ENCODE results near the gene PBRM1. TPM values are rescaled to one million over a fixed set of nuclear protein-coding genes. Genes with fewer than 3 reads are reported as not detected.
"Not testable (repeated sequence)": the region's sequence is repeated elsewhere in the genome, so short reads cannot be mapped to it uniquely, and the experiment has no call there.

Gene PBRM1
- total RNA-seq, 1 donor, result 74.3 TPM

DNA sequence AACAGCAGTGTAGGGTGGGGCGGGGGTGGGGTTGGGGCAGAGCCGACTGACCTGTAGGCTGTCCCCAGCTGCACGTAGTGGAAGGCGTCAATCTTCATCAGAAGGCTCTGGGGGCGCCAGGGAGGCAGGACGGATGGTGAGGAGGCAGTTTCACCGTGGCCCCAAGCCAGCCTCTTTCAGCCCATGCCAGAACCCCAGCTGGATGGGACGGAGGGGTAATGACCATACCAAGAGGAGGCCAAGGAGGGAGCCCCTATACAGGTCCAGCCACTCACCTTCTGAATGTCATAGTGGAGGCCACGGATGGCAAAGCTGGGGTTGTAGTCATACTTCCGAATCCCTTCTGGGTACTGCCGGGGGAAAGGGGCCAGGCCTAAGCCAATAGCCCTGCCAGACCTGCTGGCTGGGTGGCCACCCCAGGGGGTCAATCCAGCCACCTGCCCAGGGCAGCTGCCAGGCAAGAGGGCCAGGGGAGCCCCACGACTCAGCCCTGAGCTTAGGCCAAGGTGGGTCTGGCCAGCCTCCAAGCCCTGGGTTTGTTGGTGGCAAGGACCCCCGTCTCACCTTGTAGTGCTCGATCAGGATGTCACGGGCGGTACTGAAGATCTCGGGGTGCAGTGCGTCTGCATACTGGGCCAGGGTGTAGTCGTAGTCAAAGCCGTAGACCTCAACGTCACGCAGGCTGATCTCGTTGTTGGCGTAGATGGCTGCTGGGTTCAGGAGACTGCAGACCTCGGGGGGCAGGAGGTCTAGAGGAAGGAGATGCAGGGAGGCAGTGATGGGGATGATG lies 156.9 kb downstream of the PBRM1 start:
- DNase-seq (ENCODE audit: low read depth), result no peak
- no peak overlapping the region for H3K4me3 ChIP-seq (ENCODE audit: low read depth, low read length)
- TF ChIP-seq, protein P1, sequence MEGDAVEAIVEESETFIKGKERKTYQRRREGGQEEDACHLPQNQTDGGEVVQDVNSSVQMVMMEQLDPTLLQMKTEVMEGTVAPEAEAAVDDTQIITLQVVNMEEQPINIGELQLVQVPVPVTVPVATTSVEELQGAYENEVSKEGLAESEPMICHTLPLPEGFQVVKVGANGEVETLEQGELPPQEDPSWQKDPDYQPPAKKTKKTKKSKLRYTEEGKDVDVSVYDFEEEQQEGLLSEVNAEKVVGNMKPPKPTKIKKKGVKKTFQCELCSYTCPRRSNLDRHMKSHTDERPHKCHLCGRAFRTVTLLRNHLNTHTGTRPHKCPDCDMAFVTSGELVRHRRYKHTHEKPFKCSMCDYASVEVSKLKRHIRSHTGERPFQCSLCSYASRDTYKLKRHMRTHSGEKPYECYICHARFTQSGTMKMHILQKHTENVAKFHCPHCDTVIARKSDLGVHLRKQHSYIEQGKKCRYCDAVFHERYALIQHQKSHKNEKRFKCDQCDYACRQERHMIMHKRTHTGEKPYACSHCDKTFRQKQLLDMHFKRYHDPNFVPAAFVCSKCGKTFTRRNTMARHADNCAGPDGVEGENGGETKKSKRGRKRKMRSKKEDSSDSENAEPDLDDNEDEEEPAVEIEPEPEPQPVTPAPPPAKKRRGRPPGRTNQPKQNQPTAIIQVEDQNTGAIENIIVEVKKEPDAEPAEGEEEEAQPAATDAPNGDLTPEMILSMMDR (IDR thresholded peaks at IDR 0.05; ENCODE audit: insufficient read depth, low read depth, low read length), result no peak

DNA sequence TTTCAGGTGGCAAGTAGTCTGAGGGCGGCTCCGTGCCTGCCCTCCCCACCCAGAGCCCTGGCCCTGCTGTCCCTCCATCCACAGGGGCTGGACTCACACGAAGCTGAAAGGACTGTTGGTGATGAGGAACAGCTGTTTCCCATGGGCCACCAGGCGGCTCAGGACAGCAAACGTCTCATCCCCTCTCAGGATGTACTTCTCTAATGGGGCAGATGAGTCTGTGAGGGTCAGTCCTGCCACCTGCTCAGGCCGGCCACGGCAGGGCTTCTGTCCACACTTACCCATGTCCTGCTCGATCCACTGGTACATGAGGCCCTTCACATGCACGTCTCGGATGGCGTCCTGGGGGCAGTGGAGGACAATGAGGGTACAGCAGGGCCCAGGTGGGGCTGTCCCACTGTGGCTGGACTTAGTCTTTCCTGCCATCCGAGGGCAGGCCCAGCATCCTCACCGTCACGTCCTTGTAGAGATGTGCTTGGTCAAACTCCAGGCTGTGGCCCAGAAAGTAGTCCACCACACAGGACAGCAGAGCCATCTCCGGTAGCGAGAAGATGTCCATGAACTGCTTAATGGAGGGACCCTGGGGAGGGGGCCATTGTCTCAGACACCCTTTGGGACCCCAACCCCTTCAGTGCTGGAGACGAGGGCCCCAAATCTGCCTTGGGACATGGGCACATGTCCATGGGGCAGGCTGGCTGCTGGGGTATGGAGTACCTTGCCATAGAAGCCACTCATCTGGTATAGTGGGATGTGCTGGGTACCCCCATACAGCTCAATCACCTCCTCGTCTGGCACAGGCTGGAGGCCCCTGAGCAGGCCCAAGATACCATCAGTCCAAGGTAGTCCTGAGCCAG lies 157.8 kb downstream of the PBRM1 start:
- H3K4me3 ChIP-seq (ENCODE audit: low read depth, low read length), result no peak overlapping the region
- no peak for DNase-seq (ENCODE audit: low read depth)
- TF ChIP-seq, protein P1 (IDR thresholded peaks at IDR 0.05; ENCODE audit: insufficient read depth, low read depth, low read length), result no peak

DNA sequence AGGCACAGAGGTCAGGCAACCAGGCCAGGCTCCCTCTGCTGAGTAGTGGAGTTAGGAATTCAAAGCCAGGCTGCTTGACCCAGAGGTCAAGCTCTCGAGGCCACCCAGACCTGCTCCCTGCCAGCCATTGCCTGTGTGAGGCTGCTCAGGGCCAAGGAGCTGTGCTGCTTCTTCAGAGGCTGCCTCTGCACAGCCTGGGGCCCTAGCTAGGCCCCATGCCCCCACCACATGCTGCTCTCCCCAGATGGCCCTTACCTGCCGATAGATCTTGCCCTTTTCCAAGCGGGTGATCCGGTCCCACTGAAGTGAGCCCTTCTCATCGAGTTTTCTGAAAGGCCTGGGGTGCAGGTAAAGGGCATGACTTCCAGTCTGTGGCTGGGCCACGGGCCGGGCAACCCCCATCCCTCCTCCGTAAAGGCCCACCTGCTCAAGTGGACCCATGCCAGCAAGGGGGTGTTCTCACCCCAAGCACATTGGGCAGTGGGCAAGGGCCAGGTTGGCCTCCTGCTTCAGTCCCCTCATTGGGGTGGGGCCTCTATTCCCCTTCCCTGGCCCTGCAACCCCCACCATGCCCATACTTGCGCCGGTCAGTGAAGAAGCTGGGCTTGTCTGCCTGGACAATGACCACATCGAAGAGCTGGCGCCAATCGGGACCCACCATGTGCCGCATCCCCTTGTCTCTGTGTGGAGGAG lies 158.5 kb downstream of the PBRM1 start:
- DNase-seq (ENCODE audit: low read depth), result peak; percentile 65
- no peak overlapping the region for H3K4me3 ChIP-seq (ENCODE audit: low read depth, low read length)
- TF ChIP-seq, protein P1 (IDR thresholded peaks at IDR 0.05; ENCODE audit: insufficient read depth, low read depth, low read length), result no peak

DNA sequence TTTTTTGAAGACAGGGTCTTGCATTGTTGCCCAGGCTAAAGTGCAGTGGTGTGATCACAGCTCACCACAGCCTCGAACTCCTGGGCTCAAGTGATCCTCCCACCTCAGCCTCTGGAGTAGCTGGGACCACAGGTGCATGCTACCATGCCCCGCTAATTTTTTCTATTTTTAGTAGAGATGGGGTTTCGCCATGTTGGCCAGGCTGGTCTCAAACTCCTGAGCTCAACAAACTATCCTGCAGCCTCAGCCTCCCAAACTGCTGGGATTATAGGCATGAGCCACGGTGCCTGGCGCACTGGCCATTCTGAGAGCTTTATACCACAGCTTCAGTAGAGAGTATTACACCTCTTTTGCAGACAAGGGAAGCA lies 159.1 kb downstream of the PBRM1 start:
- H3K4me3 ChIP-seq (ENCODE audit: low read depth, low read length); DNase-seq (ENCODE audit: low read depth): not testable (repeated sequence)

DNA sequence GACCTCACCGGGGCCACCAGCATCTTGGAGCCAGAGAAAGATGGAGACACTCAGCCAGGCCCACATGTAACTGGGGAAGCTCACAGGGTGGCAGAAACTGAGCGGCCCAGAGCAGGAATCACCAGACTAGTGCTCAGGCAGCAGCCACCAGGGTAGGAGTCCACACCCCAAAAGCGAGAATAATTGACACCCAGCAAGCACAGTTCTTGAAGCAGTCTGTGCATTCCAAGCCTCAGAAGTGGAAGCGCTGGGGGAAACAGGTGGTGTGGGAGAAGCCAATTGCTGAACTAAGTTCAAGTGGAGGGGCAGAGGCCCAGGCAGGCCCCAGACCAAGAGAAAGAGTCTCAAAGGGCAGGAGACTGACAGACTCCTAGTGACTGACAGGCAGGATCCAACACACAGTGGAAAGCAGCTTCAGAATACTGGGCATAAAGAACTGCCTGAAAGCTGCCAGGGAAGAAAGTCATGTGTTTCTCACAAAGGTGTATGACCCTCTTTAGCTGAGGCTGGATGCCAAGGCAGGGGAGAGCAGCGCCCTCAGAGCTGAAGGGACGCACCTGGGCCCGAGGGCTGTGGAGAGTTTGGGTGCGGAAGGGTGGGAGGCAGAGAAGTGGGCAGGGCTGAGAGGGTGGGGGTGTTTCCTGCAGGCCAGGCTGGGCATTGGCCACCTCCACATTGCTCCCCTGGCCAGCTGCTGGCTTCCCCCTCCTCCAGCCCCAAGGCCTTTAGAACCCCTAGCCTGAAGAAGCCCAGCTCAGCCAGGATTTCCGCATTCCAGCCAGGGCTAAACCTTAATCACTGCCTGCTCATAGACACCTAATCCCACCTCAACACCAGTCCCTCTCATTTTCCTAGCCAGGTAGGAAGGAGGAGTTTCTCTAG lies 159.8 kb downstream of the PBRM1 start:
- no peak overlapping the region for H3K4me3 ChIP-seq (ENCODE audit: low read depth, low read length)
- DNase-seq (ENCODE audit: low read depth), result no peak
- TF ChIP-seq, protein P1 (IDR thresholded peaks at IDR 0.05; ENCODE audit: insufficient read depth, low read depth, low read length), result no peak

DNA sequence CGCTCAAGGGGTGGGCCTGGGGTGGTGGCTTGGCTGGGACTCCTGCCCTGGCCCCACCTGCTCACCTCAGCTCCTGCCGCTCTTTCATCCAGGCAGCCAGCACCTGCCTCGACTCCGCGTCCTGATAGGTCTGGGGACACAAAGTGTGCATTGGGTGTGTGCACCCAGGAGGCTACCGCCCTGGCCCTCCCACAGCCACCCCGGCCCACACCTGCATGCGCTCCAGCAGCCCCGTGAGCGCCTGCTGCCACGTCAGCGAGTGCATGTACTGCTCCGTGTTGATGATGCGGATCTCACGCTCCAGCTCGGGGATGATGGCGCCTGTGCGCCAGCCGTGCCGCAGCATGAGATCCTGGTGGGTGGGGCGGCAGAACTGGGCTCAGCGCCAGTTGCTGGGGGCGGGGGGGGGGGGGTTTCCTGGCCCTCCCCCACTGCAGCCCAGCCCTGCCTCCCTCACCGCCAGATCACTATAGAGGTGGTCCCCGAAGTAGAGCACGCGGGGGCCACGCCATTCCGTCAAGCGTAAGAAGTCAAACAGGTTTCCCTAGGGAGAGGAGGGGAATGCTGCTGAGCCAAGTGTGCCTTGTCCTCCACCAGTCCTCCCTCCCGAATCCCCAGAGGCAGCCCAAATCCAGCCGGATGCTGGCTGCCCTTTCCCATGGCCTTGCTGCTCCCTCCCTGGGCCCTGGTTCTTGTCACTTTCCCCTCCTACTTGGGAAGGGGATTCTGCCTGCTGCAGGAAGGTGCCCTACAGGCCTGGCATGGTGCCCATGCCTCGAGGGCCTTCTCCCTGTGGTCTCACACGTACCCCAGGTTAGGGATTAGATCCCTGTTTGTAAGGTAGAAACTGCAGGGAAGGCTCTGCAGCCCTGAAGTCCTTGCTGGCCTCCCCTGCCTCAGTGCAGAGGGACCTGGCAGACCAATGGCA lies 160.7 kb downstream of the PBRM1 start:
- H3K4me3 ChIP-seq (ENCODE audit: low read depth, low read length), result no peak overlapping the region
- TF ChIP-seq, protein P1 (IDR thresholded peaks at IDR 0.05; ENCODE audit: insufficient read depth, low read depth, low read length), result no peak
- peak; percentile 38 for DNase-seq (ENCODE audit: low read depth)
